ENCODE data around the gene MMS22L.
A peak's percentile ranks its signal among the peaks of the same experiment; 100 is the strongest.

Gene MMS22L

GRCh38 chr6:97282726-97283617 lies at the start of gene MMS22L:
Gene MMS22L, minus strand, starts transcription at chr6:97283216. Its CDS starts 739 bp downstream, at chr6:97282477.
- DNase-seq = peak; percentile 91 to 97 (median 96)

GRCh38 chr6:97322811-97323210 lies 39.8 kb upstream of the MMS22L start:
- no peak for DNase-seq

GRCh38 chr6:97322226-97322625 lies 39.2 kb upstream of the MMS22L start:
- DNase-seq = no peak

DNA sequence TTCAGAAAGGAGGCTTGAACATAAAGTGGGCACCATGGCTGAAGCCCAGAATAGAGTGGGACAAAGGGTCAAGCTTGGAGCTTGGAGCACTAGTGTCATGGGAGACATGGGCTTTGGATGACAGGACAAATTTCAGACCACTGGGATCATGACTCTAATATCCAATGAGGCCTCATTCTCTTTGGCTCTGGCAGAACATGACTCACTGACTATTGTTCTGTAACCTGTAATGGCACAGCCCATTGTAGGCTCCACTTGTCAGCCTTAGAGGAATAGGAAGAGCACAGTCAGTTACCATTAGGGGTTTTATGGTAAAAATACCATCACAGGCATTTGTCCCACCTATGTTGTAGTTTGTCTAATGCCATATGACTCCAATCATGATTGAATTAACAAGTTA lies 34.0 kb upstream of the MMS22L start:
- DNase-seq = no peak

DNA sequence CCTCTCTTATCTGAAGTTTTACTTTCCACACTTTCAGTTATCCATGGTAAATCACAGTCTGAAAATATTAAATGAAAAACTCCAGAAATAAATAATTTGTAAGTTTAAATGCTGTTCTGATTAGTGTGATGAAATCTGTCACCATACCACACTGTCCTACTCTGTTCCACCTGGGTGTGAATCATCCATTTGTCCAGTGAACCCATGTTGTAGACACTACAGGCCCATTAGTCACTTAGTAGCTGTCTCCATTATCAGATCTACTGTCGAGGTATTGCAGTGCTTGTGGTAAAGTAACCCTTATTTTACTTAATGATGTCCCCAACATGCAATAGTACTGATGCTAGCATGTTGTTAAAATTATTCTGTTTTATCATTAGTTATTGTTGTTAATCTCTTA lies 29.2 kb upstream of the MMS22L start:
- DNase-seq = no peak

DNA sequence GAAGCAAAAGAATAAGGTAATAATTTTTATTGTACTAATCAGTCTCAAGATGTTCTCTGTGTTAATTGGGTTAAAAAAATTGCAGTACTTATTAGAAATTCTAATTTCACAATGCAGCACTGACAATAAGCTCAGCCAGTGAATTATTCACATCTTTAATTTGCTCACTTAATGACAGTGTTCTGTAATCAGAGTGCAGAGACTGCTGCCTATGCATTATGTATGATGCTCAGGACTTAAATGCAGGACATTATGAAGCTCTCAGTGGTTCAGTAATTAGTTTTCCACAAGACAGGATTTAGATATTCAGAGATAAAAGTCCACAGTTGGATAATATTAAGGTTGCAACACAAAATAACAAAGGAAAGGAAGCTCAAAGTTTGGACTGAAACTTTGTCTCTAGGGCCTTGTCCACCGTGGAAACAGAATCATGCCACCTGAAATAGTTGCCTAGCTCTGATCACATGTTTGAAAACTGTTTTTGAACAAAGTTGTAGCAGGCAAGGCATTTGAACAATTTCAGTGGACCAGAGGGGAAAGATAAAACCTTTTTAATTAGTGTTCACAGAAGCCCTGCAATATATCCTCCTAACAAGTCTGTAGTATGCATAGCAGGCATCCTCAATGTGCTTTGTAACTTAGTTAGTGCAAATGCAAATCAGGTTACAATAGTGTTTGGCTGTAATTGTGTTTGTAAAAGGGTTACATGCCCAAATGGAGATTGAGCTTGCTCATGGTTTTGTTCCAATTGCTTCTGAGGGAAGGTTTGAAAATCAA lies 23.7 kb upstream of the MMS22L start:
- DNase-seq = peak in 1 of 3 experiments; percentile 25

GRCh38 chr6:97305414-97306066 lies 22.5 kb upstream of the MMS22L start:
- DNase-seq = no peak

- DNase-seq = no peak
Measured at GRCh38 chr6:97304701-97305100, 21.7 kb upstream of the MMS22L start.

DNA sequence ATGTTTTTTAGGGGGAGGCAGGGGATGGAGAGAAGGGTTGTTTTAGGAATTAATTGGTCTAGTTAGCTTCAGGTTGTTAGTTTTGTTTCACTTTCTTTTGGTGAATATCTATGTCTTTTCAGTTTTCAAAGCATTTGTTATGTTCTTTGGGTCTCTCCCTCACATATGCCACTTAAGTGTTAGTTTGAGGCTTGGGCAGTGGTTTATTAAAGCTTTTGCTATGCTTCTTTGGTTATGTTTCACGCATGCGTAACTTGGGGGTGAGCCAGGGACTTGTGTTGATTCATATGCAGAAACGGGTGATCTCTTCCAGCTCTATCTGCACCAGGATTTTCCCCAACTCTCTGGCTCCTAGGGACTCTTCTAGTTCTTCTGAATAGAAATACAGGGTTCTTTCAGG lies 11.4 kb upstream of the MMS22L start:
- no peak for DNase-seq

DNA sequence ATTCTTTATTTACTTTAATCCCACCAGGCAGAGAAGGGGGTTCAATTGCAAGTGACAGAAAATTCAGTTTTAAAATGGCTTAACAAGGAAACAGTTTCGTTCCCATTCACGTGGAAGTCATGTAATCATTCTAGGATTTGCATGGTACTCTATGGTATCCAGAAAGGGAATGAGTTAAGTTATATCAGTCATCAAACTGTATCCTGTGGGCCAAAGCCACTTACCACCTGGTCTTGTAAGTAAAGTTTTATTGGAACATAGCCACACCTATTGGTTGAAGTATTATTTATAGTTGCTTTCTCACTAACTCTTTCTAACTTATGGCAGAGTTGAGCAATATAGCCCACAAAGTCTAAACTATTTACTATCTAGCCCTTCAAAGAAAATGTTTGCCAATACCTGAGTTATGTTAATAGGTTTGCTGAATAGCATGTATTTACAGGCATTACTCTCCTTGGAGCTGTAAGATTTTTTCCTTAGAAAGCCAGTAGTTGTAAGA lies 10.2 kb upstream of the MMS22L start:
- no peak for DNase-seq

DNA sequence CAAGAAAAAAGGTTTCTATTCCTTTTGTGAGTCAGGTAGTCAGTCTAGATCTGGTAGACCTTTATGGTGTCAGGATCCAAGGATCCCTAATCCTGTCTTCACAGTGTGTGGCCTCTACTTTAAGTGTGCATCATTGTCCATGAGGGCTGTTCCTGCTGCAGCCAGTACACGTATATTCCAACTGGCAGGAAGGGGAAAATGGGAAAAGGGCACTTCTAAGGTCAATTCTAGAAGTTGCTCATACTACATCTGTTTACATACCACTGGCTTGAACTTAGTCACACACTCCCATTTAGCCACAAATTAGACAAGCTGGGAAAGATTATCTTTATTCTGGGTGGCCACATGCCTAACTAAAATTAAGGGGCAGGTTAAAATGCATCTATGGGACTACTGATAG lies 9.7 kb upstream of the MMS22L start:
- no peak for DNase-seq

GRCh38 chr6:97291896-97292295 lies 8.9 kb upstream of the MMS22L start:
- no peak for DNase-seq

DNA sequence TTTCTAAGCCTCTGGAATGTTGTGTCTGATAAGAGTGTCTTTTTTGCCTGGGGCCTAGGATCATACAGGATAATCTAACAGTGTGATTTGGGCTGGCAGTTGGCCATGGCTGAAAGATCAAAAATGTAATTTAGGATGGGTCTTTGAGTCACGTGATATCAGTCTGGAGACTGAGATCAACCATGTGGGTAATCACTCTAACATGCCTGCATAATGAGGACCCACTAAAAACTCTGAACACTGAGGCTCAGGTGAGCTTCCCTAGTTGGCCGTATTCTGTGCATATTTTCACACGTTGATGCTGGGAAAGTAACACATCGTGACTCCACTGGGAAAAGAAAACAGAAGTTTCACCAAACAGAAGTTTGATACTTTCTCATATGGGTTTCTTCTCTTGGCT lies 6.3 kb upstream of the MMS22L start:
- DNase-seq = no peak

DNA sequence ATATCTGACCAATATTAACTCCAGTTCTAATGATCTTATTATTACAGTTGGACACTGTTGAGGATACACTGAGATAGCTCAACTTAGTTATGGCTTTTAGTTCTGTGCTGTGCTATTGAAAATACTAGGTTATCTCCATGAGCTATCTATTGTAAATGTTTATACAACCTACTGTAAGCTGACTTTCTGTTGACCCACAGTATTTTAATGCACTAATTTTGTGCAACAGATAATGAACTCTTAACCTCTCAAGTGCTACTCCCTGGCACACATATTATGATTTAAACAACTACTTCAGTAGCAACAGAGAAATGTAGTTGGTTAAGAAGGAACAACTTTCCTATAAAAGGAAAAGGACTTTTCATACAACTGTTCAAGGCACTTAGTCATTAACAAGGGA lies 5.2 kb upstream of the MMS22L start:
- DNase-seq = no peak

DNA sequence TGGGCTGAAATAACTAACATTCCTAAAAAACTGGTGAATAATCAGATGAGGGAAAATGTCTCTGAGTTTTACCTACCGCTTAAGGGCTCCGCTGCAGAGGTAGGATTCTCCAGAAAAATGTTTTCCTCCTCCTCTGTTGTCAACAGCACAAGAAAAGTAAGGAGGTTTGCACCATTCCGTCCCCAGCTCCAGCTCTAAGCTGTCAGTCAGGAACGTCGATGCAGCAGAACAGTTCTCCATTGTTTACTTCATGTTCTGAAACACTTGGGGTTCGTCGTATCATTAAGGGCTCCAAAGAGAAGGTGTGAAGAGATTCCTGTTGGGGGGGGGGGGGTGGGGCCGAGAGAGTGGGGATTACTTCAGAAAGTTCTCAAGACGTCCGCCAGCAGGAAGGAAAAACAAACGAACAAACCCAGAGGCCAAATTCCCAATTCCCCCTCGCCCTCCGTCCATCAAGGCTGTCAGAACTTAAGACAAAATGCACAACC lies 734 bp downstream of the MMS22L start:
- peak; percentile 26 to 51 (median 29) for DNase-seq

GRCh38 chr6:97280766-97281165 lies 2.2 kb downstream of the MMS22L start:
- no peak for DNase-seq

DNA sequence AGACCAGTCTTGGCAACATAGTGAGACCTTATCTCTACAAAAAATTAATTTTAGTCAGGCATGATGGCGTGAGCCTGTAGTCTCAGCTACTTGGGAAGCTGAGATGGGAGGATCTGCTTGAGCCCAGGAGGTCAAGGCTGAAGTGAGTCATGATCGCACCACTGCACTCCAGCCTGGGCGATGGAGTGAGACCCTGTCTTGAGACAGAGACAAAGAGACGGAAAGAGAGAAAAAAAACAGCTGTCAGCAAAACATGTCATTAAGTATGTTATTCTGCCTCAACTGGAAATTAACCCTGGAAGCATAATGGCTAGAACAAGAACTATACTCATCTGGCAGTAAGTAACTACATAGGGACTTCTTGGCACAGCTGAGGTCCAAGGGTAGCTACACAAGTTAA lies 7.2 kb downstream of the MMS22L start:
- DNase-seq = no peak

DNA sequence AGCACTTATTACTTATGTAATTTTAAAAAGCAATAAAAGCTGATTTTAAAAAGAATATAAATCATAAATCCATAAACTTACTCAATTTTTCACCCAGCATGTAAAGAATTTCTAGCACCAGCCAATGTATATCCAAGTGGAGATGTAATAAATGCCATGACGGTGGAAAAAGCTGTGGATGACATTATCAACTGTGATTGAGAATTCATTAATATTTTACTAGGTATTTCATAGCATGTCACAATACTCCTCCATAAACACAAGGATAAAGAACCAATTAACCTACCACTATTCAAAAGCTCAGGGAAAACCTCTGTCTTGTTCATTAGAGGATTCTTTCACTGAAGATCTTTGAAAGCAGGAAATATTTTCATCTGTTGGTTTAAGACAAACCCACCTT lies 13.2 kb downstream of the MMS22L start:
- no peak for DNase-seq

- no peak for DNase-seq
Measured at GRCh38 chr6:97262676-97263075, 20.3 kb downstream of the MMS22L start.

- DNase-seq = no peak
Measured at GRCh38 chr6:97246842-97247241, 36.2 kb downstream of the MMS22L start.

- no peak for DNase-seq
Measured at GRCh38 chr6:97240222-97240621, 42.8 kb downstream of the MMS22L start.

DNA sequence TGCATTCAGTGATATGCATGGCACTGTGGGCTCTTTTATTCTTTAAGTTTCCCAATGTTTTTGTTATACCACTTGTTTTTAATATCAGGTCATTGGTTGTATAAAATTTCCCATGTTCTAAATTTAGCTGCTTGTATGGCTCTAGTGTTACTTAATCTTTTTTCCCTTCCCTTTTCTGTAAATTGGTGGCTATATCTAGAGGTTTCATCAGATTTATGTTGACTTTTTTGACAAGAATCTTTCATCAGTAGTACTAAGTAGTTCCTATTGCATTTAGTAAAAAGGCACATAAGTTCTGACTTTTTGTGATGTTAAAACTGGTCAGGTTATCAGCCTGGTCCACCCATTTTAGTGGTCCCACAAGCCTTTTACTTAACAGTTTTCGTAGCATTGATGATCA lies 51.1 kb downstream of the MMS22L start:
- no peak for DNase-seq

DNA sequence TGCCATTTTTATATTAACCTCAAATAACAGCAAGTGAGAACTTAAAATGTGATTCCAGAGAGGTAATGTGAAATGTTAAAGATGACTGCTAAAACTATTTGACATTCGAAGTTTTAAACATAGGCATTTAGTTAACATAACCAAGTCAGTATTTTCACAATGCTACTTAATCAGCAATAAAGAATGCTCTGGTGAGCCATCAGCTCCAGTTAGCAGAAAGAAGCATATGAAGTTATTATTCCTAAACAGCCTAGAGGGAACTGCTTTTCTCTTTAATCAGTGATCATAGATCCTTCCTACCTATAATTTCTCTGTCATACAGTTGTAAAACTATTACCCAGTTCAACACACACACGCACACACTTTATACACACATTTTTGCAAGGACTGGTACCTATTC lies 60.1 kb downstream of the MMS22L start:
- DNase-seq = no peak
